CD8-positive, alpha-beta memory T cell (primary cell): Measurements from ENCODE around the gene VWA8. TPM values are rescaled to one million over a fixed set of nuclear protein-coding genes. Genes with fewer than 3 reads are reported as not detected.
A peak's percentile ranks its signal among the peaks of the same experiment; 100 is the strongest.

Source experiments
- CTCF ChIA-PET: fragments of 350-600 bp; sonication (Branson Sonifier 250); formaldehyde crosslinking; loops from one replicate; lab custom pipeline; 2021; ENCODE audit warnings: antibody characterized with exemption; lab: Charles Lee
- POLR2A ChIA-PET: fragments of 350-600 bp; sonication (Branson Sonifier 250); formaldehyde crosslinking; loops from one replicate; lab custom pipeline; 2021; ENCODE audit warnings: antibody characterized with exemption; lab: Charles Lee
- DNase-seq, 5 donors: peaks; one replicate each; pipeline versions ENCODE4 v3.0.0 to v3.0.0-alpha.2; 2020 to 2022; ENCODE audit warnings: mixed read lengths in 1 of 5
- H3K27ac ChIP-seq: one replicate; pipeline ENCODE4 v1.7.0; 2013; ENCODE audit warnings: low read depth, mild to moderate bottlenecking, low read length, moderate library complexity
- H3K27me3 ChIP-seq: 2 replicates; pipeline ENCODE4 v1.7.0; 2013; ENCODE audit warnings: low read length, mild to moderate bottlenecking; ENCODE audit not compliant: insufficient read depth, poor library complexity, severe bottlenecking
- H3K36me3 ChIP-seq: 2 replicates; pipeline ENCODE4 v1.7.0; 2013; ENCODE audit warnings: mild to moderate bottlenecking, low read length, moderate library complexity; ENCODE audit not compliant: insufficient read depth
- H3K4me1 ChIP-seq: 2 replicates; pipeline ENCODE4 v1.7.0; 2013; ENCODE audit warnings: mild to moderate bottlenecking, low read length, moderate library complexity; ENCODE audit not compliant: insufficient read depth
- H3K4me3 ChIP-seq: 2 replicates; pipeline ENCODE4 v1.7.0; 2013; ENCODE audit warnings: mild to moderate bottlenecking, low read length
- H3K9me3 ChIP-seq: 2 replicates; pipeline ENCODE4 v1.7.0; 2013; ENCODE audit warnings: mild to moderate bottlenecking, low read length
- H3K27ac Mint-ChIP-seq, 8 donors: one replicate each; pipeline ENCODE4 v1.8.0; 2020 to 2021; ENCODE audit warnings: mixed read lengths in 8 of 8, mild to moderate bottlenecking in 6 of 8, inconsistent platforms in 3 of 8, moderate library complexity in 3 of 8
- H3K27me3 Mint-ChIP-seq, 2 donors: one replicate each; pipeline ENCODE4 v1.8.0; 2020 to 2021; ENCODE audit warnings: mixed read lengths in 2 of 2, mild to moderate bottlenecking in 1 of 2, moderate library complexity in 1 of 2
- H3K36me3 Mint-ChIP-seq, 3 donors: one replicate each; pipeline ENCODE4 v1.8.0; 2020 to 2021; ENCODE audit warnings: mixed read lengths in 3 of 3, inconsistent platforms in 1 of 3, mild to moderate bottlenecking in 1 of 3
- H3K4me1 Mint-ChIP-seq, 3 donors: one replicate each; pipeline ENCODE4 v1.8.0; 2020 to 2021; ENCODE audit warnings: mixed read lengths in 3 of 3, inconsistent platforms in 1 of 3, mild to moderate bottlenecking in 1 of 3
- H3K4me3 Mint-ChIP-seq, 7 donors: one replicate each; pipeline ENCODE4 v1.8.0; 2020 to 2021; ENCODE audit warnings: mixed read lengths in 7 of 7, mild to moderate bottlenecking in 6 of 7, moderate library complexity in 4 of 7, inconsistent platforms in 2 of 7
- H3K9me3 Mint-ChIP-seq, 5 donors: one replicate each; pipeline ENCODE4 v1.8.0; 2020 to 2022; ENCODE audit warnings: mixed read lengths in 5 of 5, mild to moderate bottlenecking in 3 of 5, moderate library complexity in 2 of 5, inconsistent platforms in 1 of 5
- polyA plus RNA-seq: library from polyadenylated mRNA; unstranded; fragments of 300-500 nt; fragmentation: Illumina TruSeq; gene quantifications from one replicate; pipeline ENCODE4 v1.2.3, GENCODE V29; 2021
- total RNA-seq, 2 experiments: library from RNA; stranded (reverse); gene quantifications; one replicate each; pipeline ENCODE4 v1.2.3, GENCODE V29; 2021

Gene VWA8
- total and polyA plus RNA-seq, 3 experiments from 2014 or later, result 6.9 to 21.3 (median 21.2) TPM

DNA sequence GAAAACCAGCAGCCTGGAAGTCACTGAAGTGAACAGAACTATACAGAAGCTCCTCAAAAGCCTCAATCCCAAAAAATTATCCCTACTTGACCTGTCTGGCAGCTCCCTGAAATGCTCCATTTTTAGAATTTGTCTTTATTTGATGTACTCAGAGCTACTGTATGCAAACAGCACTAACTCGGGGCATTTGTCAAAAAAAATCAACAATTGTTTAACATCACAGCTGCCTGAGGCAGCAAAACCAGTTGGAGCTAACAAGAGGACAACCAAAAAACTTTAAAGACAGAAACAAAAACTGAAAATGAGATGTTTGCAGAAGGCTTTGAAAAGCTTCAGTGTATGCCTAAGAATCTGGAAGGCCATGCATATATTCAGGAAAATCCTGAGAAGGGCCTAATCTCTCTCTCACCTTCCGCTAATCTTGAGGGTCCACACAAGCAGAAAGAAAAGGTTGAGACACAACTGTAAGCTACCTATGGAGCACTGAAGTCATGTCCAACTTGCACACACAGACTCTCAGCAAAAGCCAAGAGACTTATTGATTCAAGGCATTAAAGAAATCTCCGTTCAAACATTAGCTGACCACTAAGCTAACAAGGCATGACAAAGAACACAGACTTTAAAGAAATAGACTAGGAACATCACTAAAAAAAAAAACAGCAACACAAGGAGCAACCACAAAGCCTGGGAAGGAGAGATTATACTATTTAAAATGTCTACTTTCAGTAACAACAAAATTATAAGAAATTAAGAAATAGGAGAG, 16.1 kb downstream of the VWA8 start:
- Histone ChIP-seq H3K4me3 (no peak overlapping the region), H3K27ac (no peak overlapping the region), H3K36me3 (no peaks in the 10 kb centered on the region), H3K4me1 (no peaks in the 10 kb centered on the region), H3K9me3 (no peaks in the 10 kb centered on the region), H3K27me3 (no peaks in the 10 kb centered on the region)
- peaks cover 21 to 28% (median 27%) of the 10 kb centered on the region in 3 donors for H3K4me1 Mint-ChIP-seq
- peaks cover 35 to 58% (median 46%) of the 10 kb centered on the region in 3 donors for H3K36me3 Mint-ChIP-seq
- H3K4me3 Mint-ChIP-seq, result no peak overlapping the region
- no peak overlapping the region for H3K27ac Mint-ChIP-seq
- H3K9me3 Mint-ChIP-seq, result peaks cover 14 to 26% (median 23%) of the 10 kb centered on the region in 5 donors
- no peak for DNase-seq
- POLR2A ChIA-PET, result interaction anchor here (0.6 kb wide), 1 partner anchor 621 kb away, joined by 5 read pairs; no protein-coding TSS in a partner anchor
- H3K27me3 Mint-ChIP-seq, result no peaks in the 10 kb centered on the region
- CTCF ChIA-PET, result no interaction called here

DNA sequence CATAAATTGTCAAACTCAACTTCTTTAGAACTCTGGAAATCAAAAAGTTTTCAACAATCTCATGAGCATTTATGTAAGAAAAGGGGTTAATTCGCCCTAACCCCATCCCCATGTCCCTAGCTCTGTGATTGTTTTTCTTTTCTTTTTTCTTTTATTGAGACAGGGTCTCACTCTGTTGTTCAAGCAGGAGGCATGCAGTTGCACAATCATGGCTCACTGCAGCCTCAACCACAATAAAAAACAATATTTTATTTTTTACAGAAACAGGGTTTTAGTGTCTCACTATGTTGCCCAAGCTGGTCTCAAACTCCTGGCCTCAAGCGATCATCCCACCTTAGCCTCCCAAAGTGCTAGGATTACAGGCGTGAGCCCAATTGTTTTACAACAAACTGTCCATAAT, 16.7 kb downstream of the VWA8 start:
- Mint-ChIP-seq H3K36me3 (peaks cover 34 to 54% (median 42%) of the 10 kb centered on the region in 3 donors), H3K9me3 (peaks cover 14 to 26% (median 23%) of the 10 kb centered on the region in 5 donors), H3K27ac (no peak overlapping the region), H3K27me3 (no peaks in the 10 kb centered on the region), H3K4me1 (peaks cover 23 to 33% (median 28%) of the 10 kb centered on the region in 3 donors), H3K4me3 (no peak overlapping the region)
- Histone ChIP-seq H3K36me3 (no peaks in the 10 kb centered on the region), H3K4me3 (no peak overlapping the region), H3K27me3 (no peaks in the 10 kb centered on the region), H3K27ac (no peak overlapping the region), H3K9me3 (no peaks in the 10 kb centered on the region), H3K4me1 (no peaks in the 10 kb centered on the region)
- ChIA-PET POLR2A (interaction anchor here (0.6 kb wide), 1 partner anchor 620 kb away, joined by 5 read pairs; no protein-coding TSS in a partner anchor), CTCF (no interaction called here)
- DNase-seq, result no peak

DNA sequence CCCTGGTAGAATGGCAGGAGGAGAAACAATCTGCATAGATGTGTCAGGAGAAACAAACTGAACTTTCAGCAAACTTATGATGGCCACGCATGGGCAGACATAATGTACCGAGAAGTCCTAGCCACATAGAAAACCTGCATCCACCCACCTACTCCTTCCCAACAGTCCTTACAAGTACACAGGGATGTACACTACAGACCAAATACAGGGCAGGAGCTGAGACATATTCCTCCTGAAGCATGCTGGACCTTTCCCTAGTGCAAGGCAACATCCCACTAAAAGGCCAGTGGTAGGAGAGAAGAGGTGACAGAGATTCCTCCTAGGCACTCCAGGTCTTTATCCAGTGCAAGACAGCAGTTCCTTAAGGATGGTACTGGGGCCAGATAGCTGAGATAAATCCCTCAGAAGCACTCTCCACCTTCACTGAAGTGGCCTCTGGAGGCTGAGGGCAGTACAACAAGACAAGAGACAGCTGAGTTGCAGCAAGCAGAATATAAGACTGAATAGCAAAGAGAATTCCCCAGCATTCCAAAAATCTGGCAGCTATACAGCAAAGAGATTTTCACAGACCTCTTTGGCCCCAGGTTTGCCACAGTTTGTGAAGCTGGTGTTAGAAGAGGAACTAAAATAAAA, 18.3 kb downstream of the VWA8 start:
- CTCF ChIA-PET, result no interaction called here
- no peaks in the 10 kb centered on the region for H3K27me3 Mint-ChIP-seq
- no peak overlapping the region for H3K4me3 Mint-ChIP-seq
- peaks cover 14 to 26% (median 23%) of the 10 kb centered on the region in 5 donors for H3K9me3 Mint-ChIP-seq
- Histone ChIP-seq H3K9me3 (no peaks in the 10 kb centered on the region), H3K27me3 (no peaks in the 10 kb centered on the region), H3K36me3 (no peaks in the 10 kb centered on the region), H3K4me1 (no peaks in the 10 kb centered on the region), H3K4me3 (no peak overlapping the region), H3K27ac (no peak overlapping the region)
- peaks cover 31 to 44% (median 39%) of the 10 kb centered on the region in 3 donors for H3K36me3 Mint-ChIP-seq
- no peak for DNase-seq
- no peak overlapping the region for H3K27ac Mint-ChIP-seq
- peaks cover 24 to 38% (median 28%) of the 10 kb centered on the region in 3 donors for H3K4me1 Mint-ChIP-seq
- POLR2A ChIA-PET, result interaction anchor here (0.6 kb wide), 2 partner anchors 33 to 604 kb away, joined by 3 to 4 read pairs; no protein-coding TSS in a partner anchor

DNA sequence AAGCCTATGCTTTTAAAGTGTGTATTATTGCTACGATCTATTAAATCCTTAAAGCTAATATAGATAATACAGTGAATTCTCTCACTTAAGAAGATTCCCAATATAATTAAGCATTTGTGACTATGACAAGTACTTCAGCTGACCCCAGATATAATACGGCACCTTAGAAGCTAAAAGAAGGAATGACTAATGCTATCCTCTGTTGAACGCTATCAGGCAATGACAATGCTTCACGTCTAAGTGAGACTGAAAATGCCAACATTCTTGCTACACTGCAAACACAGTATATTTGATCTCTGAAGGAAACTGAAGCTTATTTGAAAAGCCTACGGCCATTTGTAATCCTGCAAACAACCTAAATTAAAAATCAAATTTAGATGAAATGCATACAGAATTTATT, 19.7 kb downstream of the VWA8 start:
- H3K4me3 ChIP-seq, result no peak overlapping the region
- no peaks in the 10 kb centered on the region for H3K36me3 ChIP-seq
- no peaks in the 10 kb centered on the region for H3K4me1 ChIP-seq
- H3K4me1 Mint-ChIP-seq, result peaks cover 24 to 36% (median 32%) of the 10 kb centered on the region in 3 donors
- H3K9me3 ChIP-seq, result no peaks in the 10 kb centered on the region
- no peak for DNase-seq
- no peaks in the 10 kb centered on the region for H3K27me3 Mint-ChIP-seq
- peaks cover 24 to 38% (median 25%) of the 10 kb centered on the region in 3 donors for H3K36me3 Mint-ChIP-seq
- no peak overlapping the region for H3K27ac ChIP-seq
- no peaks in the 10 kb centered on the region for H3K27me3 ChIP-seq
- ChIA-PET CTCF (no interaction called here), POLR2A (no interaction called here)
- no peak overlapping the region for H3K27ac Mint-ChIP-seq
- H3K4me3 Mint-ChIP-seq, result no peak overlapping the region
- H3K9me3 Mint-ChIP-seq, result peaks cover 5 to 15% (median 12%) of the 10 kb centered on the region in 5 donors

DNA sequence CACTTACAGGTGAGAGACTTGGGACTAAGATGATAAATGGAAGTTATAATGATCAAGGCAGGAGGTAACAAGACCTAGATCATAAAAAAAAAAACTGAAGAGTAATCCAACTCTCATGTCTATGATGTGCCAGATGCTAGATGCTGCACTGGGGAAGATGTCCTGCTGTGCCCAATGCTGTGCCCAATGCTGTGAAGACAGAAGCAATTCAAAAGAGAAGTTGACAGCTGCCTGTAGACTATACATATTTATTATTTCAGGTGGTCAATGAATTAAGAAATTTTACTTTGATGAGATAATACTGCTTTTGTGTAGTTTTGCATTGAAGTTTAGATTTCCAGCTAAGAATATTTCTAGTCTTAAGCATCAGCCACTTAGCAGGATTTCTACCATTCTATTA, 21.5 kb downstream of the VWA8 start:
- Histone ChIP-seq H3K36me3 (no peaks in the 10 kb centered on the region), H3K27me3 (no peaks in the 10 kb centered on the region), H3K4me3 (no peak overlapping the region), H3K27ac (no peak overlapping the region), H3K4me1 (no peaks in the 10 kb centered on the region), H3K9me3 (no peaks in the 10 kb centered on the region)
- Mint-ChIP-seq H3K36me3 (peaks cover 9 to 24% (median 9%) of the 10 kb centered on the region in 3 donors), H3K4me1 (peaks cover 24 to 37% (median 34%) of the 10 kb centered on the region in 3 donors), H3K9me3 (peaks cover 0 to 2% (median 0%) of the 10 kb centered on the region in 5 donors), H3K27ac (peak overlapping the region in 1 of 8 donors; percentile 12), H3K27me3 (no peaks in the 10 kb centered on the region), H3K4me3 (no peak overlapping the region)
- DNase-seq, result no peak
- ChIA-PET POLR2A (no interaction called here), CTCF (no interaction called here)

DNA sequence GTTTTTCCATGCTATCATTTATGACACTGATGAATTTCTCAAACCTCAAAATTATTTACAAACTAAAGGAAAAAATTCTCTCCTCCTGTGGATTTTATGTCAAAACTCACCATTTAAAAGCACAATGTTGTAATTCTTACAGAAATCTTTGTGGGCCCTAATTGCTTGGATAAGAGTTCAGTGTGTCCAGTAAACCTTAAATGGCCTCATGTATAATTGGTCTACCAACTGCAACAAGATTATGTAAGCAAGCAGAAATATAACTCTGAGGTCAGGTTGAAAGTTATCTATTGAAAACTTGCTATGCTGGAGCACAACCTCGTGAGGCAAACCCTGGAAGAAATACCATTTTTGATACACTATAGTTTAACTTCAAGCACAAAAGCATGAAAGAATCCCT, 22.0 kb downstream of the VWA8 start:
- Histone ChIP-seq H3K27me3 (no peaks in the 10 kb centered on the region), H3K9me3 (no peaks in the 10 kb centered on the region), H3K4me1 (no peaks in the 10 kb centered on the region), H3K4me3 (no peak overlapping the region), H3K27ac (no peak overlapping the region), H3K36me3 (no peaks in the 10 kb centered on the region)
- ChIA-PET POLR2A (no interaction called here), CTCF (interaction anchor here (0.6 kb wide), 1 partner anchor 10 kb away, joined by 3 read pairs; no protein-coding TSS in a partner anchor)
- Mint-ChIP-seq H3K4me1 (peaks cover 24 to 39% (median 37%) of the 10 kb centered on the region in 3 donors), H3K27me3 (no peaks in the 10 kb centered on the region), H3K36me3 (peaks cover 13 to 28% (median 14%) of the 10 kb centered on the region in 3 donors), H3K4me3 (no peak overlapping the region), H3K9me3 (peaks cover 0 to 7% (median 0%) of the 10 kb centered on the region in 5 donors), H3K27ac (peak overlapping the region in 1 of 8 donors; percentile 12)
- no peak for DNase-seq

DNA sequence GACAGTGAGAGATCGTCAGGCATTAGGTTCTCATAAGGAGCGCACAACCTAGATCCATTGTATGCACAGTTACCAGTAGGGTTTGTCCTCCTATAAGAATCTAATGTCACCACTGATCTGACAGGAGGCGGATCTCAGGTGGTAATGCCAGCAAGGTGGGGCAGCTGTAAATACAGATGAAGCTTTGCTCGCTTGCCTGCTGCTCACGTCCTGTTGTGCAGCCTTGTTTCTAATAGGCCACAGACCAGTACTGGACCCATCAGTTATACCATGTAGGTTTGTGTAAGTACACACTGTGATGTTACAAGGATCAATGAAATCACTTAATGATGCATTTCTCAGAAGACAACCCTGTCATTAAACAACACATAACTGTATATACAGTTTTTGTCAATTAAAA, 23.5 kb downstream of the VWA8 start:
- Histone ChIP-seq H3K4me1 (no peaks in the 10 kb centered on the region), H3K4me3 (no peak overlapping the region), H3K27ac (no peak overlapping the region), H3K9me3 (no peaks in the 10 kb centered on the region), H3K36me3 (no peaks in the 10 kb centered on the region), H3K27me3 (no peaks in the 10 kb centered on the region)
- ChIA-PET CTCF (no interaction called here), POLR2A (no interaction called here)
- no peaks in the 10 kb centered on the region for H3K27me3 Mint-ChIP-seq
- no peak overlapping the region for H3K4me3 Mint-ChIP-seq
- no peak overlapping the region for H3K27ac Mint-ChIP-seq
- no peak for DNase-seq
- peaks cover 19 to 25% (median 20%) of the 10 kb centered on the region in 3 donors for H3K36me3 Mint-ChIP-seq
- H3K4me1 Mint-ChIP-seq, result peaks cover 32 to 51% (median 46%) of the 10 kb centered on the region in 3 donors
- peaks cover 0 to 7% (median 0%) of the 10 kb centered on the region in 5 donors for H3K9me3 Mint-ChIP-seq

DNA sequence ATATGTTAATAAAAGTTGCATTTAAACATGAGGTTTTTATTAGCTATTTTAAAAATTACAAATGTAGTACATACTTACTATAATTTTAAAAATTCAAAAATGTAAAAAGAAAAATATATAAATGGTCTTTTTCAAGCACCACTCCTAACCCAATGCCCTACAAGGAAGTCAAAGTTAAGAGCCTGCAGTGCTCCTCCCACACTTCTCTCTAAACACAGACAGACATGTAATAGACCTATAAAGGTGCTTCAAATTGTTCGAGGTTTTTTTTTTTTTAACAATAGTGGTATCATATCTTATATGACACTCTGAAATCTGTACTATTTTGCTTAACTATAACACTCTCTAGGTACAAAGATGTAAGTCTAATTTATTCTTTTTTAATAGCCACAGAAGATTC, 25.4 kb downstream of the VWA8 start:
- no peak for DNase-seq
- ChIA-PET CTCF (no interaction called here), POLR2A (no interaction called here)
- no peaks in the 10 kb centered on the region for H3K27me3 Mint-ChIP-seq
- H3K9me3 Mint-ChIP-seq, result peaks cover 0 to 7% (median 0%) of the 10 kb centered on the region in 5 donors
- no peak overlapping the region for H3K27ac Mint-ChIP-seq
- no peak overlapping the region for H3K4me3 Mint-ChIP-seq
- Histone ChIP-seq H3K4me3 (no peak overlapping the region), H3K4me1 (no peaks in the 10 kb centered on the region), H3K9me3 (no peaks in the 10 kb centered on the region), H3K27ac (no peak overlapping the region), H3K36me3 (no peaks in the 10 kb centered on the region), H3K27me3 (no peaks in the 10 kb centered on the region)
- peaks cover 37 to 60% (median 38%) of the 10 kb centered on the region in 3 donors for H3K4me1 Mint-ChIP-seq
- H3K36me3 Mint-ChIP-seq, result peaks cover 19 to 25% (median 22%) of the 10 kb centered on the region in 3 donors
